ENCODE data around the gene ZNF862. TPM values are rescaled to one million over a fixed set of nuclear protein-coding genes. Genes with fewer than 3 reads are reported as not detected.

ZNF862 gene
- total and polyA plus RNA-seq, 7 experiments from 2014 or later = 9.1 to 112 (median 39.0) TPM

GRCh38 chr7:149854611-149855360, 16.6 kb downstream of the ZNF862 start:
- no peaks in the 10 kb centered on the region for H3K27me3 Mint-ChIP-seq
- CTCF ChIA-PET = interaction anchor here (0.6 to 1.7 kb wide), 5 partner anchors 11 to 60 kb away, joined by 3 to 10 read pairs (median 4); partner anchors contain the start of gene ZNF862
- H3K36me3 Mint-ChIP-seq = peaks cover 3 to 37% (median 13%) of the 10 kb centered on the region in 5 donors
- H3K27ac ChIP-seq (ENCODE audit: low read depth, low read length) = peak overlapping the region; percentile 52
- peak in 4 of 9 donors; percentile 42 to 57 (median 48) for DNase-seq
- no peaks in the 10 kb centered on the region for H3K9me3 Mint-ChIP-seq
- peak; percentile 66 for ATAC-seq
- no peaks in the 10 kb centered on the region for H3K27me3 ChIP-seq (ENCODE audit: control insufficient read depth in 2 of 2, insufficient read depth in 2 of 2, low read length in 2 of 2)
- peaks cover 43 to 84% (median 71%) of the 10 kb centered on the region in 7 donors for H3K4me1 Mint-ChIP-seq
- intact Hi-C loops (cut with micrococcal nuclease) = loop anchor here in 1 of 2 donors (1.0 kb wide), 2 partner anchors 9 to 16 kb away; partner anchors contain the start of gene ZNF862
- no peaks in the 10 kb centered on the region for H3K9me3 ChIP-seq (ENCODE audit: control insufficient read depth in 2 of 3, low read length in 3 of 3)
- peak overlapping the region in 9 of 10 donors; percentile 33 to 83 (median 70) for H3K4me3 Mint-ChIP-seq
- peaks cover 0 to 19% (median 0%) of the 10 kb centered on the region in 3 experiments for H3K36me3 ChIP-seq (ENCODE audit: control insufficient read depth in 2 of 3, insufficient read depth in 3 of 3, low read length in 3 of 3)
- POLR2A ChIA-PET = interaction anchor here (0.9 to 3.9 kb wide), 6 partner anchors 11 to 20 kb away, joined by 3 to 36 read pairs (median 10); partner anchors contain the start of gene ZNF862
- no peak overlapping the region for H3K4me3 ChIP-seq (ENCODE audit: low read length)
- peaks cover 3 to 52% of the 10 kb centered on the region in 2 donors for H3K4me1 ChIP-seq (ENCODE audit: control insufficient read depth in 2 of 2, insufficient read depth in 2 of 2, low read length in 2 of 2)
- H3K27ac Mint-ChIP-seq = peak overlapping the region in 8 of 9 donors; percentile 66 to 92 (median 84)

GRCh38 chr7:149855361-149856305, 17.5 kb downstream of the ZNF862 start:
- peak overlapping the region in 8 of 9 donors; percentile 66 to 93 (median 88) for H3K27ac Mint-ChIP-seq
- Histone ChIP-seq H3K9me3 (ENCODE audit: control insufficient read depth in 2 of 3, low read length in 3 of 3) (no peaks in the 10 kb centered on the region), H3K27ac (ENCODE audit: low read depth, low read length) (no peak overlapping the region), H3K4me1 (ENCODE audit: control insufficient read depth in 2 of 2, insufficient read depth in 2 of 2, low read length in 2 of 2) (peaks cover 3 to 44% of the 10 kb centered on the region in 2 donors), H3K27me3 (ENCODE audit: control insufficient read depth in 2 of 2, insufficient read depth in 2 of 2, low read length in 2 of 2) (no peaks in the 10 kb centered on the region), H3K36me3 (ENCODE audit: control insufficient read depth in 2 of 3, insufficient read depth in 3 of 3, low read length in 3 of 3) (peaks cover 0 to 27% (median 6%) of the 10 kb centered on the region in 3 experiments), H3K4me3 (ENCODE audit: low read length) (no peak overlapping the region)
- peaks cover 39 to 84% (median 71%) of the 10 kb centered on the region in 7 donors for H3K4me1 Mint-ChIP-seq
- no peaks in the 10 kb centered on the region for H3K9me3 Mint-ChIP-seq
- no peak for ATAC-seq
- H3K36me3 Mint-ChIP-seq = peaks cover 10 to 45% (median 21%) of the 10 kb centered on the region in 5 donors
- DNase-seq = no peak
- H3K4me3 Mint-ChIP-seq = peak overlapping the region in 9 of 10 donors; percentile 37 to 83 (median 73)
- CTCF ChIA-PET = interaction anchor here (1.3 to 1.7 kb wide), 2 partner anchors 12 to 14 kb away, joined by 3 to 4 read pairs; no protein-coding TSS in a partner anchor
- POLR2A ChIA-PET = interaction anchor here (2.6 to 3.9 kb wide), 3 partner anchors 10 to 14 kb away, joined by 18 to 36 read pairs (median 27); no protein-coding TSS in a partner anchor
- intact Hi-C loops (cut with micrococcal nuclease) = loop anchor here (1.0 to 2.0 kb wide), 2 partner anchors 10 to 17 kb away; partner anchors contain the start of gene ZNF862 (in 1 of the 2)
- no peaks in the 10 kb centered on the region for H3K27me3 Mint-ChIP-seq

GRCh38 chr7:149856583-149856982, 18.4 kb downstream of the ZNF862 start:
- ATAC-seq = peak; percentile 79
- Mint-ChIP-seq H3K36me3 (peaks cover 8 to 43% (median 23%) of the 10 kb centered on the region in 5 donors), H3K4me1 (peaks cover 37 to 79% (median 72%) of the 10 kb centered on the region in 7 donors), H3K27ac (peak overlapping the region; percentile 66 to 93 (median 85)), H3K27me3 (no peaks in the 10 kb centered on the region), H3K4me3 (peak overlapping the region; percentile 57 to 83 (median 72)), H3K9me3 (no peaks in the 10 kb centered on the region)
- ChIA-PET POLR2A (interaction anchor here (3.2 to 3.9 kb wide), 2 partner anchors 9 to 13 kb away, joined by 27 to 36 read pairs; no protein-coding TSS in a partner anchor), CTCF (no interaction called here)
- Histone ChIP-seq H3K4me3 (ENCODE audit: low read length) (peak overlapping the region; percentile 23), H3K9me3 (ENCODE audit: control insufficient read depth in 2 of 3, low read length in 3 of 3) (no peaks in the 10 kb centered on the region), H3K4me1 (ENCODE audit: control insufficient read depth in 2 of 2, insufficient read depth in 2 of 2, low read length in 2 of 2) (peaks cover 3 to 46% of the 10 kb centered on the region in 2 donors), H3K27ac (ENCODE audit: low read depth, low read length) (peak overlapping the region; percentile 55), H3K36me3 (ENCODE audit: control insufficient read depth in 2 of 3, insufficient read depth in 3 of 3, low read length in 3 of 3) (peaks cover 0 to 37% (median 14%) of the 10 kb centered on the region in 3 experiments), H3K27me3 (ENCODE audit: control insufficient read depth in 2 of 2, insufficient read depth in 2 of 2, low read length in 2 of 2) (no peaks in the 10 kb centered on the region)
- intact Hi-C loops (cut with micrococcal nuclease) = loop anchor here (1.0 to 2.0 kb wide), 2 partner anchors 9 to 18 kb away; partner anchors contain the start of gene ZNF862 (in 1 of the 2)
- DNase-seq = peak in 7 of 9 donors; percentile 44 to 61 (median 52)

DNA sequence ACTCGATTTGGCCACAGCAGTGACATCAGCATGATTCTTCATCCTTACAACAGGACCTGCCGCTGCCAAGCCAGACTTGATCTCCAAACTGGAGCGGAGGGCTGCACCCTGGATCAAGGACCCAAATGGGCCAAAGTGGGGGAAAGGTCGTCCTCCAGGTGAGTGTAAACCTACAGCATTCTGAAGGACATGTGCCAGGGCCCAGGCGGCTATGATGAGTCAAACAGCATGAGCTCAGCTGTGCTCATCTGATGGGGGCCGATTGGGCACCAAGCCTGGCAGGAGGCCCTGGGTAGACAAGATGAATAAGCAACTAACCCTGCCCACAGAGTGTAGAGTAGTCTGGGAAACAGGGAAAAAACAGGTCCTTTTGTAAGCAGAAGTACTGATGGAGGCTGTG, 21.2 kb downstream of the ZNF862 start:
- POLR2A ChIA-PET = interaction anchor here (1.1 to 3.8 kb wide), 4 partner anchors 9 to 20 kb away, joined by 3 to 24 read pairs (median 7); no protein-coding TSS in a partner anchor
- H3K27ac ChIP-seq (ENCODE audit: low read depth, low read length) = no peak overlapping the region
- H3K4me3 Mint-ChIP-seq = peak overlapping the region in 1 of 10 donors; percentile 25
- no peak overlapping the region for H3K4me3 ChIP-seq (ENCODE audit: low read length)
- peak overlapping the region in 4 of 9 donors; percentile 22 to 66 (median 38) for H3K27ac Mint-ChIP-seq
- DNase-seq = no peak
- H3K36me3 Mint-ChIP-seq = peaks cover 7 to 44% (median 25%) of the 10 kb centered on the region in 5 donors
- no peaks in the 10 kb centered on the region for H3K9me3 ChIP-seq (ENCODE audit: control insufficient read depth in 2 of 3, low read length in 3 of 3)
- peaks cover 46 to 93% (median 83%) of the 10 kb centered on the region in 7 donors for H3K4me1 Mint-ChIP-seq
- H3K36me3 ChIP-seq (ENCODE audit: control insufficient read depth in 2 of 3, insufficient read depth in 3 of 3, low read length in 3 of 3) = peaks cover 0 to 38% (median 14%) of the 10 kb centered on the region in 3 experiments
- no peaks in the 10 kb centered on the region for H3K27me3 Mint-ChIP-seq
- no peaks in the 10 kb centered on the region for H3K9me3 Mint-ChIP-seq
- H3K4me1 ChIP-seq (ENCODE audit: control insufficient read depth in 2 of 2, insufficient read depth in 2 of 2, low read length in 2 of 2) = peaks cover 10 to 69% of the 10 kb centered on the region in 2 donors
- no peak for ATAC-seq
- intact Hi-C loops (cut with micrococcal nuclease) = no loop called here
- H3K27me3 ChIP-seq (ENCODE audit: control insufficient read depth in 2 of 2, insufficient read depth in 2 of 2, low read length in 2 of 2) = no peaks in the 10 kb centered on the region
- CTCF ChIA-PET = no interaction called here

GRCh38 chr7:149859876-149860275, 21.7 kb downstream of the ZNF862 start:
- Mint-ChIP-seq H3K4me3 (peak overlapping the region in 2 of 10 donors; percentile 25 to 32), H3K27ac (peak overlapping the region in 6 of 9 donors; percentile 30 to 84 (median 54)), H3K9me3 (no peaks in the 10 kb centered on the region), H3K36me3 (peaks cover 7 to 45% (median 26%) of the 10 kb centered on the region in 5 donors), H3K27me3 (no peaks in the 10 kb centered on the region), H3K4me1 (peaks cover 44 to 93% (median 83%) of the 10 kb centered on the region in 7 donors)
- H3K9me3 ChIP-seq (ENCODE audit: control insufficient read depth in 2 of 3, low read length in 3 of 3) = no peaks in the 10 kb centered on the region
- ChIA-PET CTCF (no interaction called here), POLR2A (interaction anchor here (1.1 to 3.8 kb wide), 4 partner anchors 8 to 20 kb away, joined by 3 to 24 read pairs (median 7); no protein-coding TSS in a partner anchor)
- no peak overlapping the region for H3K27ac ChIP-seq (ENCODE audit: low read depth, low read length)
- DNase-seq (no peak), ATAC-seq (no peak)
- peaks cover 0 to 38% (median 14%) of the 10 kb centered on the region in 3 experiments for H3K36me3 ChIP-seq (ENCODE audit: control insufficient read depth in 2 of 3, insufficient read depth in 3 of 3, low read length in 3 of 3)
- H3K4me3 ChIP-seq (ENCODE audit: low read length) = no peak overlapping the region
- intact Hi-C loops (cut with micrococcal nuclease) = loop anchor here in 1 of 2 donors (10.0 kb wide), 1 partner anchor 145 kb away; a partner anchor contains a TSS
- H3K4me1 ChIP-seq (ENCODE audit: control insufficient read depth in 2 of 2, insufficient read depth in 2 of 2, low read length in 2 of 2) = peaks cover 14 to 69% of the 10 kb centered on the region in 2 donors
- no peaks in the 10 kb centered on the region for H3K27me3 ChIP-seq (ENCODE audit: control insufficient read depth in 2 of 2, insufficient read depth in 2 of 2, low read length in 2 of 2)
